Kidney tubule cell (primary cell): ENCODE data around the gene GAGE10.
"Not testable (repeated sequence)": the region's sequence is repeated elsewhere in the genome, so short reads cannot be mapped to it uniquely, and the experiment has no call there.

Experiments
- DNase-seq: peaks from one replicate; pipeline ENCODE4 v3.0.0-alpha.2; 2018; ENCODE audit warnings: low spot score

Gene GAGE10

DNA sequence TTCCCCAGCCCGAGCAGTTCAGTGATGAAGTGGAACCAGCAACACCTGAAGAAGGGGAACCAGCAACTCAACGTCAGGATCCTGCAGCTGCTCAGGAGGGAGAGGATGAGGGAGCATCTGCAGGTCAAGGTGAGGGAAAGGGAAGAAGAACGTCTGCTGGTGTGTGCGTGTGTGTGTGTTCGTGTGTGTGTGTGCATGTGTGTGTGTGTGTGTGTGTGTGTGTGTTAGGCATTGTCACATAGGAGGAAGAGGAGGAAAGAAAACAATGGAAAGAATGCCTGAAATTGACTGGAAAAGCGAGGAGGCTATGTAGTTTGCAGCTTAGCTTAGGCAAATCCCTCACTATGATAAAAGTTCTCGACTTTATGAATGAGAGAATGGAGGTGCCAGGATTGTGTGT is 20.3 kb downstream of the GAGE10 start:
- not testable (repeated sequence) for DNase-seq

DNA sequence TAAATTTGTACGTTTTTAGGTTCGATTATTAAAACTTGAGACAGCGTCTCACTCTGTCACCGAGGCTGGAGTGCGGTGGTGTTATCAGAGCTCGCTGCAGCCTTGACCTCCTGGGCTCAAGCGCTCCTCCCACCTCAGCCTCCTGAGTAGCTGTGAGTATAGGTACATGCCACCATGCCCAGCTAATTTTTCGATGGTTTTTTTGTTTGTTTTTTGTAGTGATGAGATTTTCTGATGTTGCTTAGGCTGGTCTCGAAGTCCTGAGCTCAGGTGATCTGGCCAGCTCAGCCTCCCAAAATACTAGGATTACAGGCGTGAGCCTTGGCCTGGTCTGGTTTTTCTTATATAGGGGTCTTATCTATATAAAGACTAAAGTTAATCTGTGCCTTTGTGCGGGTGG is 27.0 kb downstream of the GAGE10 start:
- DNase-seq = not testable (repeated sequence)

DNA sequence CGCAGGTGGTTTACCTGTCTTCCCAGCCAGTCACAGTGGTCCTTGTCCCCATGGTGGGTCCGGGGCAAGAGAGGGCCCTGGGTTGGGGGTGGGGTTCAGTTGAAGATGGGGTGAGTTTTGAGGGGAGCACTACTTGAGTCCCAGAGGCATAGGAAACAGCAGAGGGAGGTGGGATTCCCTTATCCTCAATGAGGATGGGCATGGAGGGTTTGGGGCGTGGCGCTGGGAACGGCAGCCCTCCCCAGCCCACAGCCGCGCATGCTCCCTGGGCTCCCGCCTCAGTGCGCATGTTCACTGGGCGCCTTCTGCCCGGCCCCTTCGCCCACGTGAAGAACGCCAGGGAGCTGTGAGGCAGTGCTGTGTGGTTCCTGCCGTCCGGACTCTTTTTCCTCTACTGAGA is 27.8 kb downstream of the GAGE10 start, which contains the start of gene GAGE13:
Gene GAGE13, plus strand, starts transcription at position 301 of the 400 bp plus-strand sequence. CDS start 1,156 bp downstream, outside the sequence.
- DNase-seq = not testable (repeated sequence)

DNA sequence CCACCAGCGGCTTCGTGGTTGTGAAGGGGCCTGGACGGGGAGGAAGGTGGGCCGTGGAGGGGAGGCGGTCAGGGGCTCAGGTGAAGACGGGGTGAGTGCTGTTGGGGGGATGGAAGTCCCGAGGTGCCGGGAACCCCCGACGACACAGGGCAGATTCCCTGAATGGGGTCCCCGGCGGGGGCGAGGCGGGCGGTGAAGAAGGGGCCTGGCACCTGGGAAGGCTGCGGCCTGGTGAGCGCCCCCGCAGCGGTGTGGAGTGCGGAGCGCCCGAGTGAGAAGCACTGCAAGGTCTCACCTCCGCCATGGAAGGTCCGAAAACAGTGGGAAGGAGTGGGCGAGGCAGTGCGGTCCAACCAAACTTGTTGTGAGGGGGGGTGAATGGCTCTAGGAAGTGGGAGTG is 28.4 kb downstream of the GAGE10 start:
- not testable (repeated sequence) for DNase-seq

DNA sequence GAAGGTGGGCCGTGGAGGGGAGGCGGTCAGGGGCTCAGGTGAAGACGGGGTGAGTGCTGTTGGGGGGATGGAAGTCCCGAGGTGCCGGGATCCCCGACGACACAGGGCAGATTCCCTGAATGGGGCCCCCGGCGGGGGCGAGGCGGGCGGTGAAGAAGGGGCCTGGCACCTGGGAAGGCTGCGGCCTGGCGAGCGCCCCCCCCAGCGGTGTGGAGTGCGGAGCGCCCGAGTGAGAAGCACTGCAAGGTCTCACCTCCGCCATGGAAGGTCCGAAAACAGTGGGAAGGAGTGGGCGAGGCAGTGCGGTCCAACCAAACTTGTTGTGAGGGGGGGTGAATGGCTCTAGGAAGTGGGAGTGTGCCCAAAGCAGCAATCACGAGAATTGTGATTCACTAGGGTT is 38.0 kb downstream of the GAGE10 start:
- DNase-seq = not testable (repeated sequence)

DNA sequence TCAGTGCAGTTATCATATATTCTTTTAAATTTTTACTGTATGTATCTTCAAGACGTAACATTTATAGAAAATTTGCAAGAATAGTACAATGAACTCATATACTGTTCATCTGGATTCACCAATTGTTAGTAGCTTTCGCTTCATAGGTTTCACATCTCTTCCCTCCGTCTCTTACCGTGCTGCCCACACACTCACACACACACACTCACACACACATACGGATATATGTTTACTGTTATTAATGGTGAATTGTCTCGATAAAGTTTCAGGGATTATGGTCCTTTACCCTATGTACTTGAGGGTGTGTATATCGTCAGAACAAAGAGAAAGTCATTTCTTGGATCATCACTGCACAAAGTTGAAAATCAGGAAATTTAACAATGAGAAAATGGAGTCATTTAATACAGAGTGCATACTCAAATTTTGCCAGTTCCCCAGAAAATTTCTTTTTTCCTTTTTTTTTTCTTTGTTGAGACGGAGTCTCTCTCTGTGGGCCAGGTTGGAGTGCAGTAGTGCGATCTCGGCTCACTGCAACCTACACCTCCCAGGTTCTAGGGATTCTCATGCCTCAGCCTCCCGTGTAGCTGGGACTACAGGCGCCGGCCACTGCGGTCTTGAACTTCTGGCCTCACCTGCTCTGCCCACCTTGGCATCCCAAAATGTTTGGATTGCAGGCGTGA is 41.2 kb downstream of the GAGE10 start:
- DNase-seq = not testable (repeated sequence)

DNA sequence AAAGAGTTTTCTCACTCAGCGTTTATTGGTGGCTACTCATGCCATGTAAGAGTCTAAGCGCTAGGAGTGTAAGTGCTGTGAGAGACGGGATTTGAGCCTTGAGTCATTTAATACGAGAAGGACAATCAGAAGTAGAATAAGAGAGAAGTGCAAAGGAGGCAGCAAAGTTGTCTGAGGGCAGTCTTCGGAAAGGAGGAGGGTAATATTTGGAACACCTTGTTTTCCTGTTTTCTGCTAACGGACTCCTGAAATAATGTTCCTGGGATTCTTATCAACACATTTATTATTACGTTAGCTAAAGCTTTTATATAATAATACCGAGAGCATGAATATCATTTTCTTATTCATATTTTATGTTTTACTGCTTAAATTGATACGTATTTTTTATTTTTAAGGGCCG is 42.0 kb downstream of the GAGE10 start:
- DNase-seq = not testable (repeated sequence)

DNA sequence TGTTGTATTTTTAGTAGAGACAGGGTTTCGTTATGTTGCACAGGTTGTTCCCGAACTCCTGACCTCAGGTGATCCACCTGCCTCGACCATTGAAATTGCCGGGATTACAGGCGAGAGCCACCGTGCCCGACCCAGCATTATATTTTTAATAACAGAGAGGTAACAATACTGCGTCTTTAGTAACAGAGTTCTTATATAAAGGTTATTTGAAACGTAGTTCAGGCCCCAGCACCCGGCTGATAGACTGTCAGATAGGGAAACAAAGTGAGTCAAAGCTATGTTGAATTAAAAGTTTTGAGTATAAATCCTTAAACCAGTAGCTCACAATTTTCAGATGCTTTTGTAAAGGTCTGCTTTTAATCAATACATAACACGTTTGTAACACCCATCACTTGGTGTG is 42.7 kb downstream of the GAGE10 start:
- DNase-seq = peak; percentile 29
